Middle frontal gyrus (tissue), 1 donor: ENCODE measurements around the gene INA.
"Not testable (repeated sequence)": the region's sequence is repeated elsewhere in the genome, so short reads cannot be mapped to it uniquely, and the experiment has no call there.

Experiments used
- DNase-seq: peaks from one replicate; pipeline ENCODE4 v3.0.0-alpha.2; 2015; ENCODE audit warnings: low spot score; ENCODE audit errors: extremely low spot score

The INA gene

DNA sequence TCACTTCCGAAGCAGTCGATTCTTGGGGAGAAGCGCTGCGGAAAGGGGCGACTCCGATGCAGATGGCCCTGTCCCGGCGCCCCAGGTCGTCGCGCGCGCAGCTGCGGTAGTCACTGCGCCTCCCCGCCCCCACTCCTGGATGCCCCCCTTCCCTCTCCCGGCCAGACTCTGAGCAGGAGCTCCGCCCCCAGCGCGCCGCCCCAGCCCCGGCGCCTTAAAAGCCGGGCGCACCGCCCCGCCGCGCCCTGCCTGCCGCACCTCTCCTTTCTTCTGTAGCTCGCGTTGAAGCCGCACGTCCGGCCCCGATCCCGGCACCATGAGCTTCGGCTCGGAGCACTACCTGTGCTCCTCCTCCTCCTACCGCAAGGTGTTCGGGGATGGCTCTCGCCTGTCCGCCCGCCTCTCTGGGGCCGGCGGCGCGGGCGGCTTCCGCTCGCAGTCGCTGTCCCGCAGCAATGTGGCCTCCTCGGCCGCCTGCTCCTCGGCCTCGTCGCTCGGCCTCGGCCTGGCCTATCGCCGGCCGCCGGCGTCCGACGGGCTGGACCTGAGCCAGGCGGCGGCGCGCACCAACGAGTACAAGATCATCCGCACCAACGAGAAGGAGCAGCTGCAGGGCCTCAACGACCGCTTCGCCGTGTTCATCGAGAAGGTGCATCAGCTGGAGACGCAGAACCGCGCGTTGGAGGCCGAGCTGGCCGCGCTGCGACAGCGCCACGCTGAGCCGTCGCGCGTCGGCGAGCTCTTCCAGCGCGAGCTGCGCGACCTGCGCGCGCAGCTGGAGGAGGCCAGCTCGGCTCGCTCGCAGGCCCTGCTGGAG is at the start of gene INA:
TSS of gene INA (plus strand) at position 243 of the 817 bp plus-strand sequence. CDS start at position 317, 74 bp downstream.
- DNase-seq: peak; percentile 30

DNA sequence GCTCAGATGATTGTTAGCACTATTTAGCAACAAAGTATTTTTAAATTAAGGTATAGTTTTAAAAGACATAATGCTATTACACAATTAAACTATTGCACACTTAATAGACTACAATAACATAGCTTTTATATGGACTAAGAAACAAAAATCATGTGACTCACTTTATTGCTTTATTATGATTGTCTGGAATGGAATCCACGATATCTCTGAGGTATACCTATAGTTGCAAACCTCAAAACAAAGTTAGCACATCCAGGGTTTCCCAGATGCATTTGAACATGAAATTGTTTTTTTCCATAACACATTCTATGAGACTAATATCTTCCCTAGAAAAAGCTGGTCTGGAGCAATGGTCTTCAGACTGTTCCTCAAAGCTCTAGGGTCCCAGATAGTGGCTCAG is 49.5 kb upstream of the INA start:
- DNase-seq: no peak

DNA sequence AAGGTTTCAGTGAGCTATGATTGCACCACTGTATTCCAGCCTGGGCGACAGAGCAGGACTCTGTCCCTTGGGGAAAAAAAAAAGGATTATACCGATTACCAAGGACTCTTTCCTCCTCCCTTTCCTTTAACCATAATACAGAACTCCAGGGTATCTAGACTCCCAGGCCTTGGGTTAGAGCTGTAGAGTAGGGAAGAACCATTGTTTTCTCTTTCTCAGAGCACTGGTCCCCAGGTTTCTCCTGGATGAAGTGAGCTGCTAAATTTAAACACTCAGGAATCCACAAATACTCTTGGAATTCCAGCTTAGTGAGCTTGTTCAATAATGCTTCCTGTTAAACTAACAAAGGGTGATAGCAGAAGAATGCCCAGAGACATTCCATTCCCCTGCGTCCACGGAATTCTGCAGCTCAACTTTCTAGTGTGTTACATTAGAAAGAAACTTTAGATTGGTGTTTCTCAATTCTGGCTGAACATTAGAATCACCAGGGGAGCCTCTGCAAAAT is 45.8 kb upstream of the INA start:
- DNase-seq: no peak

DNA sequence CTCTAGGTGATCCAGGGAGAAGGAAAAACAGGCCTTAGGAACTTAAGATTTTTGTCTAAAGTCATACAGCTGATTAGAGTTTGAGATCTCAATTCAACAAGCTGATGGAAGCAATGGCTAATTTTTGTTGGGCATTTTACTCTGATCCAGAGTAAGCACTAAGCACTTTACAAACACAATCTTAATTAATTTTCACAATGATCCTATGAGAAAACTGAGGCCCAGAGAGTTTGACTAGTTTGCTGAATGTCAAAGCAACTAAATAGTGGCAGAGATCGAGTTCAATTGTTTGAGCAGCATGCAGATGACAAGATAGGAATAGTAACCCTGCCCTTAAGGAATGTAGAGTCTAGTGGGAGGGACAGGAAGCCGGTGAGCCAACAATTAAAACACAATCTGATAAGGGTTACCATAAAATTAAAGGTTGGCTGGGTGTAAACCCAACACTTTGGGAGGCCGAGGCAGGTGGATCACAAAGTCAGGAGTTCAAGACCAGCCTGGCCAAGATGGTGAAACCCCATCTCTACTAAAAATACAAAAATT is 44.7 kb upstream of the INA start:
- DNase-seq: no peak

DNA sequence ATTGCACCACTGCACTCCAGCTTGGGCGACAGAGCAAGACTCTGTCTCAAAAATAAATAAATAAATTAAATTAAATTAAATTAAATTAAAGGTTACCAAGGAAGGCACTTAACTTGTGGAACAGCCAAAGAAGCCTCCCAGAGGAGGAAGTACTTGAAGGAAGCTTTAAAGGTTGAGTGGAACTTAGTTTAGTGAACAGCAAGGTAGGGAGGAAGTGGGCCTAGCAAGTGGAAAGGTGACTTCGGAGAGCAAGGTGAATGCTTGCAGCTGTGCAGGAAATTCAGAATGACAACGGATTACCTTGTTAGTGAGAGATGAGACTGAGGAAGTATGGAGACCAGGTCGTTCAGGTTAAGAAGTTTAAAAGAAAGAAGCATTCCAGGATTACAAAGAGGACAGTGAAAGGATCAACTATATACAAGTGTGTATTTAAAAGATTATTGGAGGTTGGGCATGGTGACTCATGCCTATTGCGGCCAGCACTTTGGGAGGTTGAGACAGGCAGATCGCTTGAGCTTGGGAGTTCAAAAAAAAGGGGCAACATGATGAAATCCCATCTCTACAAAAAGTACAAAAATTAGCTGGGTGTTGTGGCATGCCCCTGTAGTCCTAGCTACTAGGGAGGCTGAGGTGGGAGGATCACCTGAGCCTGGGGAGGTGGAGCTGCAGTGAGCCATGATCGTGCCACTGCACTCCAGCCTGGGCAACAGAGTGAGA is 44.0 kb upstream of the INA start:
- DNase-seq: no peak

DNA sequence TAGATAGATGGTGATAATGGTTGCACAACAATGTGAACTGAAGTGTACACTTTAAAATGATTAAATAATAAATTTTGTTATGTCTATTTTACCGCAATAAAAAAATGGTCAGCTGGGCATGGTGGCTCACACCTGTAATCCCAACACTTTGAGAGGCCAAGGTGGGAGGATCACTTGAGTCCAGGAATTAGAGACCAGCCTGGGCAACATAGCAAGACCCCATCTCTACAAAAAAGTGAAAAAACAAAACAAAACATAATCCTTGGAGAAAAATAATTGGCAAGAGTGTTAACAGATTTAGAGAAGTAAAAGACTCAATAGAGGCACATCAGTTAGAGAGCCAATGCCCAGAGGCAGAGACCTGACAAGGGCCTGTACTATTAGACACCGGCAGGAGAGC is 41.2 kb upstream of the INA start:
- DNase-seq: no peak

DNA sequence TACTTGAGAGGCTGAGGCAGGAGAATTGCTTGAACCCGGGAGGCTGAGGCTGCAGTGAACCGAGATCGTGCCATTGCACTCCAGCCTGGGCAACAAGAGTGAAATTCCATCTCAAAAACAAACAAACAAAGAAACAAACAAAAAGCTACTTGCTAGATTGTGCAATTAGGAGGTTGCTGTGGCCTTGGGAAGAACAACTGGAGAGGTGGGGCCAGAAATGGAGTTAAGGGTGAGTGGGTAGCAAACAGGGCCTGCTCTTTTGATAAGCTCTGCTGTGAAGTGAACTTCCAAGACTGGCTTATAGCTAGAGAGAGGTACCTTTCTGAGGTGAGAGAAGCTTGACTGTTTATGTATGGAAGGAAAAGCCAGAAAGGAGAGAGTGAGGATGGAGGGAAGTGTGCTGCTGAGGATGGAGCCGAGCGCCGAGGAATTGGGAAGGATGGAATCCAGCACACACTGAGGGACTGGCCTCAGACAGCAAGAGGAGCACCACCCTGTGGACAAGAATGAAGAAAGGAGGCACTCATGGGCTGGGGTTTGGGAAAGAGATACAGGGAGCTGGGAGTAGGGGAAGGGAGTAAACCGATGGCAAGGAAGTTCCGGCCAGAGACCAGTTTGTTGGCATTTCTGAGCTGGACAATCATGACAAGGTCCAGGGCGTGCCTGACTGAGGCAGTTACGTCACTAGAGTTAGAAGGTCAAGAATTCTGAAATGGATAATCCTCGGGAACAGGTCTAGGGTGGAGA is 38.3 kb upstream of the INA start:
- no peak for DNase-seq

DNA sequence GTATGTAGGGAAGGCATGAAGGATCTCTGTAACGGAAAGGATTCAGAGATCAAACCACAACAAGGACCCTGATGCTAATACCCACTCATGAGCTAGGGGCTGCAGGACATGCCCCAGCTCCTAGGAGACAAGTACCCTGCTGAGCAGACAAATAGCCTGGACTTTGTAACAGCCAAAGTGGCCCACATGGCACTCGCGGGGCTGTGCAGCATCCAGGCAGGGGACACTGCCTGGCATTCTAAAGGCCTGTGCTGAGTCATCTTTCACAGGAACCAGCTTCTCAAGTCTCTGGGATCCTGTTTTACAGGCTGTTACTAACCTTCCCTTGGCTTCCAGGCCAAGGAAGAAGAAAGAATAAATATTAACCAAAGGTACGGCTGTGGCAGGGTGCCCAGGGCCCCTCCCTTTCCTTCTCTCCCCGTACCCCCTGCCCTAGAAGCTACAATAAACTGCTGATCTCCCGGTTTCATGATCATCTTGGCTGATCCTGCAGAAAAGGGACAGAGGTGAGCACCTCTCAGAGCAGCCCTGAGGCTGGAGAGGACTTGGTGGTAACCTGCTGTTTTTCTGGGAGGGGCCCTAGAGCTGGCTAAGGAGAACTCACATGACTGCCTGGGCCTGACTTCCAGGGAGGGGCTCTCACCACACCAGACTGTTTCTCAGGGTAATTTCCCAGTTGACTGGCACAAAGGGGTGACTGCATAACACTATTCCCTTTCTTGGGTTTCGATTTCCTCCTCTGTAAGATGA is 35.5 kb upstream of the INA start:
- DNase-seq: no peak

DNA sequence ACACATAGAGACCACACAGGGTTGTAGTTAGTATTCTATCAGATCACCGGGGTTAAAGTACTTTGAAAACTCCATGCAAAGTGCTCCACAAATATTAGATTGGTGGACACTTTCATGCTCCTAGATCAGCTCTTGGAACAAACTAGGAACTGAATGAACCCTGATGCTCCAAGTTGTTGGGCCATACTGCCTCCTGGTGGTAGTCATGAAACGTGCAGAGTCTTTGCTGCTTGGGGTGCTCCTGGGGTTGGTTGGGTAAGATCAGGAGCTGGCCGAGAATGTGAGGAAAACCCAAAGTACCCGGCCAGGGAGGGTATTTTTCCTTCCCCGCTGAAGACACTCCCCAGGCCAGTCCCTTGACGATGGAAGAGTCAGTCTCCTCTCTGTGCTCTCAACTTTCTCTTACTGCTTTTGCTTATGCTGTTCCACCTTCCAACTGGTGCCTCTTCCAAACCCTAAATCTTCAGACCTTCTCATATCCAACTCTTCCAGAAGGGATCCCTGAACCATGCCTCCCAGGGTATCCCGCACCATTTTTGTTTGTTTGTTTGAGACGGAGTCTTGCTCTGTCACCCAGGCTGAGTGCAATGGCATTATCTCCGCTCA is 32.2 kb upstream of the INA start:
- DNase-seq: peak; percentile 64

DNA sequence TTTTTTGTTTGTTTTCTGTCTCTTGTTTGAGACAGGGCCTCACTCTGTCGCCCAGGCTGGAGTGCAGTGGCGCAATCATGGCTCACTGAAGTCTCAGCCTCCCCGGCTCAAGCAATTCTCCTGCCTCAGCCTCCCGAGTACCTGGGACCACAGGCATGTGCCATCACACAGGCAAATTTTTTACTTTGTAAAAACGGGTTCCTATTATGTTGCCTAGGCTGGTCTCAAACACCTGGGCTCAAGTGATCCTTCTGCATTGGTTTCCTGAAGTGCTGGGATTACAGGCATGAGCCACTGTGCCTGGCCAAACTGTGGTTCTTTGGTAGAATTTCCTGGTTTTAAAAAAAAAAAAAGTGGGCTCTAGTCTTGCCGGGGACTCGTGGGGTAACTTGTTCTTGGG is 31.4 kb upstream of the INA start, which contains the start of gene RPEL1:
TSS of gene RPEL1 (plus strand) at position 301 of the 400 bp plus-strand sequence. CDS start 110 bp downstream, outside the sequence.
- DNase-seq: not testable (repeated sequence)

DNA sequence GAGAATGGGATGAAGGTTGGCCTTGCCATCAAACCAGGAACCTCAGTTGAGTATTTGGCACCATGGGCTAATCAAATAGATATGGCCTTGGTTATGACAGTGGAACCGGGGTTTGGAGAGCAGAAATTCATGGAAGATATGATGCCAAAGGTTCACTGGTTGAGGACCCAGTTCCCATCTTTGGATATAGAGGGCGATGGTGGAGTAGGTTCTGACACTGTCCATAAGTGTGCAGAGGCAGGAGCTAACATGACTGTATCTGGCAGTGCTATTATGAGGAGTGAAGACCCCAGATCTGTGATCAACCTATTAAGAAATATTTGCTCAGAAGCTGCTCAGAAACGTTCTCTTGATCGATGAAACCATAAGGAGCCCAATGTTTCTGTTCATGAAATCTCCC is 30.6 kb upstream of the INA start:
- no peak for DNase-seq

DNA sequence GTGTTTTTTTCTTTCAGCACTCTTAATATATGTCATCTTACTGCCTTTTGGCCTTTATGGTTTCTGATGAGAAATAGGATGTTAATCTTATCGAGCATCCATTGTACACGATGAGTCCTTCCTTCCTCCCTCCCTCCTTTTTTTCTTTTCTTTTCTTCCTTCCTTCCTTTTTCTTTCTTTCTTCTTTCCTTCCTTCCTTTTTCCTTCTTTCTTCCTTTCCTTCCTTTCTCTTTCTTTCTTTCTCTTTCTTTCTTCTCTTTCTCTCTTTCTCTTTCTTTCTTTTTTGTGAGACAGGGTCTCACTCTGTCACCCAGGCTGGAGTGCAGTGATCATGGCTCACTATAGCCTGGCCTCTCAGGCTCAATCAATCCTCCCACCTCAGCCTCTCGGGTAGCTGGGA is 22.8 kb upstream of the INA start:
- no peak for DNase-seq

DNA sequence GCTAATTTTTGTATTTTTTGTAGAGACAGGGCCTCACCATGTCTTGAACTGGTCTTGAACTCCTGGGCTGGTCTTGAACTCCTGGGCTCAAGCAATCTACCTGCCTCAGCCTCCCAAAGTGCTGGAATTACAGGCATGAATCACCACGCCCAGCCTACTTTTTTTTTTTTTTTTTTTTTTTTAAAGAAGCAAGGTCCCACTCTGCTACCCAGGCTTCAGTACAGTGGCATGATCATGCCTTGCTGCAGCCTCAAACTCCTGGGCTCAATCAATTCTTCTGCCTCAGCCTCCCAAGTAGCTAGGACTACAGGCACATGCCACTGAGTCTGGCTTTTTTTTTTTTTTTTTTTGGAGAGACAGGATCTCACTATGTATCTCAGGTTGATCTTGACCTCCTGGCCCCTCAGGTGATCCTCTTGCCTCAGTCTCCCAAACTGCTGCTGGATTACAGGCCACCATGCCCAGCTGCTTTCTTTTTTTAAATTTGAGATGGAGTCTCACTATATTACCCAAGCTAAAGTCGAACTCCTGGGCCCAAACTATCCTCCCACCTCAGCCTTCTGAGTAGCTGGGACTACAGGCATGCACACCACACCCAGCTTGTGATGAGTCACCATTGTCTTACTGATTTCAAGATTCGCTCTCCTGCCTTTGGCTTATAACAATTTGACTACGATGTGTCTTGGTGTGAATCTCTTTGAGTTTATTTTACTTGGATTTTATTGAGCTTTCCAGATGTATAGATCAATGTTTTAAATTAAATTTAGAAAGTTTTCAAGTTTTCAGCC is 22.2 kb upstream of the INA start:
- no peak for DNase-seq

DNA sequence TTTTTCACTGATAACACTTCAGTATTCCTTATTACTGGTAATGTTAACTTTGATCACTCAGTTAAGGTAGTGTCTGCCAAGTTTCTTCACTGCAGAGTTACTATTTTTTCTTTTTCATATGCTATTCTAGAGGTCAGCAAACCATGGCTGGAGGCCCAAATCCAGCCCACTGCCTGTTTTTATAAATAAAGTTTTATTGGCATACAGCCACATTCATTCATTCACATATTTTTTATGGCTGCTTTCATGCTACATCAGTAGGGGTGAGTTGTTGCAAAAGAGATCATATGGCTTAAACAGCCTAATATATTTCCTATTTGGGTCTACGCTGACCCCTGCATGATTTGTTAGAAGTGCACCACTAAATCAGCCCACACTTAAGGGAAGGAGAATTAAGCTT is 20.3 kb upstream of the INA start:
- no peak for DNase-seq

DNA sequence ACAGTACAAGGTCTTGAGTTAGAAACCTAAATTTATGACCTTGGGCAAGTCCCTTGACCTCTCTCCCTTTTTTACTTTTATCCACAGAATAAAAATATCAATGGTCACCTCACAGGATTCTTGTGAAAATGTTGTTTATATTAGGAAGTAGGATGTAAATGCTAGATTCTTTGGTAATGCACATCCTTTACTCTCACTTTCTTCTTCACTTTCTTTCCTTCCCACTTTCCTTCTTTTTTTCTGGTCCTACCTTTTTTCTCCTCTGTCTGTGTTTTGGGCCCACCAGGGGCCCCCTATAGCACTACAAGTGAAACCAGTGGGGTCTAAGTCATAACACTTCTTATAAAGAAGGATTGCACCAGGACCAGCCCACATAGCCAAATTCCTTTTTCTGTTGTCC is 19.1 kb upstream of the INA start:
- DNase-seq: no peak

DNA sequence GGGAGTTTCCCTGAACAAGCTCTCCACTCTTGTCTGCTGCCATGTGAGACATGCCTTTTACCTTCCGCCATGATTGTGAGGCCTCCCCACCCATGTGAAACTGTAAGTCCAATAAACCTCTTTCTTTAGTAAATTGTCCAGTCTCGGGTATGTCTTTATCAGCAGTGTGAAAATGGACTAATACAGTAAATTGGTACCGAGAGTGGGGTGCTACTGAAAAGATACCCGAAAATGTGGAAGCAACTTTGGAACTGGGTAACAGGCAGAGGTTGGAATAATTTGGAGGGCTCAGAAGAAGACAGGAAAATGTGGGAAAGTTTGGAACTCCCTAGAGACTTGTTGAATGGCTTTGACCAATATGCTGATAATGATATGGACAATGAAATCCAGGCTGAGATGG is 18.0 kb upstream of the INA start:
- DNase-seq: not testable (repeated sequence)

DNA sequence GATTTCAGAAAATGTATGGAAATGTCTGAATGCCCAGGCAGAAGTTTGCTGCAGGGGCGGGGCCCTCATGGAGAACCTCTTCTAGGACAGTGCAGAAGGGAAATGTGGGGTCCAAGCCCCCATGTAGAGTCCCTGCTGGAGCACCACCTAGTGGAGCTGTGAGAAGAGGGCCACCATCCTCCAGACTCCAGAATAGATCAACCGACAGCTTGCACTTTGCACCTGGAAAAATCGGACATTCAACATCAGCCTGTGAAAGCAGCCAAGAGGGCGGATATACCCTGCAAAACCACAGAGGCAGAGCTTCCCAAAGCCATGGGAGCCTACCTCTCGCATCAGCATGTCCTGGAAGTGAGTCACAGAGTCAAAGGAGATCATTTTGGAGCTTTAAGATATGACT is 16.9 kb upstream of the INA start:
- DNase-seq: no peak

DNA sequence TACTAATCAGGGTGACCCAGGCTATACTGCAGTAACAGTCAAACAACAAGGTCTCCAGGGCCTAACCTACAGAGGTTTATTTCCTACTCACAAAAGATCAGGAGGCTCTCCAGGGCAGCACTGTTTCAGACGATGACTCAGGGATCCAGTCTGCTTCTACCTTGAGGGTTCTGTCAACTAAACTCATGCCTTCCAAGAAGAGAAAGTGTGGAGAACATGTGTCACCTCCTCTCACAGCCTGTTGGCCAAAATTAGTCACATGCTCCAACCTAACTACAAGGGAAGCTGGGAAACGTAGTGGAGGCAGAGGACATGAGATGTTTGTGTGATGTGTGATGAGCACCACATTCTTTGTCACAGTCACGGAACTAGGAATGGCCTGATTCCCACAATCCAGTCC is 14.7 kb upstream of the INA start:
- DNase-seq: no peak

DNA sequence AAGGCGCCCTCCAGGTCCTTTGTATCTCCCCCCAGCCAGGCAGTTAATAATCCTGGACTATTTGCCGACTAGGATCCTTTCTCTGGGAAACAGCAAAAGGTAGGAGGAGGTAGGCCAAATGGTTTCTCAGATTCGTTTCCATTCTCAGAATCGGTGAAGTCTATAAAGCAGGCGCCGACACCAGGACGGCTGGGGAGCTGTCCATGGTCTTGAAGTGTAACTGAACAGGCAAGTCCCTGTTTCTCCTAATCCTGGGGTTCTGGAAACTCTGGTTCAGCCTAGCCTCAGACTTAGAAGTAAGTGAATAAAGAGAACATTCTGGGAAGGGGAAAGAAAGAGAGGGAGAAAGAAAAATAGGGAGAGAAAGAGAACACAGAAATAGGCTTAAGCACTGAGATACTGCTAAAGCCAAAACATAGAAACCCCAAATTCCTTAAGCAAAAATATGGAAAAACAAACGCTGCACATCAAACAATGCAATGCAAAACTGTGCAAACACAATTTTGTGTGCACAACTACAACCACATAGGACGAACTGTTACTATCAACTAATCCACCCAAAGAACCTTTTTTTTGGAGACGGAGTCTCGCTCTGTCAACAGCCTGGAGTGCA is 11.1 kb upstream of the INA start:
- no peak for DNase-seq
